GM12801 (cell line): ENCODE measurements around the gene SFTPB.

Source experiments
- TF ChIP-seq, protein P1 (sequence below): IDR thresholded peaks from one replicate; pipeline ENCODE4 v1.5.1; 2011; ENCODE audit warnings: control low read depth; ENCODE audit not compliant: insufficient read length; ENCODE audit errors: extremely low read depth

The SFTPB gene

DNA sequence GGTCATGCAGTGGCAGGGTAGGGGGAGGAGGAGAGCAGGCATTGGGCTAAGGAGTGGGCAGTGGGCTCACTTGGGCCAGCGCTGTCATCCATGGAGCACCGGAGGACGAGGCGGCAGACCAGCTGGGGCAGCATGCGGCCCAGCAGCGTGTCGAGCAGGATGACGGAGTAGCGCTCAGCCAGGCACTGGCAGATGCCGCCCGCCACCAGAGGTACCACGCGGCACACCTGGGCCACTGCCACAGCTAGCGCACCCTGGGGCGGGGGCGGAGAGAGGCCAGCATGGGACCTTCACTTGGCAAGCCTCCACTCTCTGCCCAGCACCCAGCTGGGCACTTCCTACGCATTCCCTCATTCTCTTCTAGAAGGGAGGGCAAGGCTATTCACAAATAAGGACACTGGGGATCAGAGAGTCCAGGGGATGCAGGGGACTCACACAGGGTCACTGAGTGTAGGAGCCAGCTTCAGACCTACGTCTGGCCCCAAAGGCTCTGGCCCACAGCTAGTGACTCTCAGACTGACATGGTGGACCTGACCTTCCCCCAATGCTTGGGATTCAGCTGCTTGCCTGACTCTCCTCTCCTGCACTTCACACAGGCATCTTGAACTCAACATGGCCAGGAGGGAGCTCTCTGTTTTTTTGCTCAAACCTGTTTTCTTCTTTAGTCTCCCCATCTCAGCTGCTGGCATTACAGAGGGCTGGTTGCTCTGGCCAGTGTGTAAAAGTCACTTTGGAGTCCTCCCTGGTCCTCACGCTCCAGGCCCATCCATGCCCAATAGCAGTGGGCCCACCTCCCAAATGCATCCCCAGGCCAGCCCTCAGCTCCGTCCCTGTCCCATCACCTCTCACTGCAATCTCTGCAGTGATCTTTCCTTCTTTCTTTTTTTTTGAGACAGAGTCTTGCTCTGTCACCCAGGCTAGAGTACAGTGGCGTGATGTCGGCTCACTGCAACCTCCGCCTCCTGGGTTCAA lies 4.1 kb downstream of the SFTPB start:
- TF ChIP-seq, protein P1, sequence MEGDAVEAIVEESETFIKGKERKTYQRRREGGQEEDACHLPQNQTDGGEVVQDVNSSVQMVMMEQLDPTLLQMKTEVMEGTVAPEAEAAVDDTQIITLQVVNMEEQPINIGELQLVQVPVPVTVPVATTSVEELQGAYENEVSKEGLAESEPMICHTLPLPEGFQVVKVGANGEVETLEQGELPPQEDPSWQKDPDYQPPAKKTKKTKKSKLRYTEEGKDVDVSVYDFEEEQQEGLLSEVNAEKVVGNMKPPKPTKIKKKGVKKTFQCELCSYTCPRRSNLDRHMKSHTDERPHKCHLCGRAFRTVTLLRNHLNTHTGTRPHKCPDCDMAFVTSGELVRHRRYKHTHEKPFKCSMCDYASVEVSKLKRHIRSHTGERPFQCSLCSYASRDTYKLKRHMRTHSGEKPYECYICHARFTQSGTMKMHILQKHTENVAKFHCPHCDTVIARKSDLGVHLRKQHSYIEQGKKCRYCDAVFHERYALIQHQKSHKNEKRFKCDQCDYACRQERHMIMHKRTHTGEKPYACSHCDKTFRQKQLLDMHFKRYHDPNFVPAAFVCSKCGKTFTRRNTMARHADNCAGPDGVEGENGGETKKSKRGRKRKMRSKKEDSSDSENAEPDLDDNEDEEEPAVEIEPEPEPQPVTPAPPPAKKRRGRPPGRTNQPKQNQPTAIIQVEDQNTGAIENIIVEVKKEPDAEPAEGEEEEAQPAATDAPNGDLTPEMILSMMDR, result no peak

DNA sequence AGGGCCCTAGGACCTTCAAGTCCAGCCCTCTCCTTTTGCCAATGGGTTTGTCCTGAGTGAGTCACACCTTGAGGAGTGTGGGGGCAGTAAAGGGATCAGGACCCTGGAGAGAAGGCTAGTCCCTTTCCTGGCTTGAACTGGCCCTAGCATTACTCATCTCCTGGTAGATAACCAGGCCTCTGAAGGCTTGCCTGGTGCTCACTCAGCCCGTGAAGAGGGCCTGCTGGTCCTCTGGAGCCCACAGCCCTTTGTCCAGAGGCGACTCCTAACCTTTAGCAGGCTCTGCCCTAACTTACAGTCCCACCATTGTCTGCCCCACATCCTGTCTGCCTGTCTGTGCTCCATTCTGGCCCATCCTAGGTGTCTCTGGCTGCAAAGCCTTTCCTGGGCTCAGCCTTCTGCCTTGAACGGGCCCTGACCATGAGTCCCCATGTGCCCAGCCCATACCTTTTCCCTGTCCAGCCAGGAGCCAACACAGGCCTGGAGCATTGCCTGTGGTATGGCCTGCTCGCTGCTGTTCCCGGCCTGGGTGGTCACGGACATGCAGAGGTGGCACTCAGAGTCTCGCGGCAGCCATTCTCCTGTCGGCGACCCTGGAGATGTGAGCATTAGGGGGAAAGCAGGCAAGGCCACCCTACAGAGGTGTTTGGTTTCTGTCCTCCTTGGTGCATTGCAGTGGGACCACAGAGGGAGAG lies 5.0 kb downstream of the SFTPB start:
- TF ChIP-seq, protein P1, result no peak

DNA sequence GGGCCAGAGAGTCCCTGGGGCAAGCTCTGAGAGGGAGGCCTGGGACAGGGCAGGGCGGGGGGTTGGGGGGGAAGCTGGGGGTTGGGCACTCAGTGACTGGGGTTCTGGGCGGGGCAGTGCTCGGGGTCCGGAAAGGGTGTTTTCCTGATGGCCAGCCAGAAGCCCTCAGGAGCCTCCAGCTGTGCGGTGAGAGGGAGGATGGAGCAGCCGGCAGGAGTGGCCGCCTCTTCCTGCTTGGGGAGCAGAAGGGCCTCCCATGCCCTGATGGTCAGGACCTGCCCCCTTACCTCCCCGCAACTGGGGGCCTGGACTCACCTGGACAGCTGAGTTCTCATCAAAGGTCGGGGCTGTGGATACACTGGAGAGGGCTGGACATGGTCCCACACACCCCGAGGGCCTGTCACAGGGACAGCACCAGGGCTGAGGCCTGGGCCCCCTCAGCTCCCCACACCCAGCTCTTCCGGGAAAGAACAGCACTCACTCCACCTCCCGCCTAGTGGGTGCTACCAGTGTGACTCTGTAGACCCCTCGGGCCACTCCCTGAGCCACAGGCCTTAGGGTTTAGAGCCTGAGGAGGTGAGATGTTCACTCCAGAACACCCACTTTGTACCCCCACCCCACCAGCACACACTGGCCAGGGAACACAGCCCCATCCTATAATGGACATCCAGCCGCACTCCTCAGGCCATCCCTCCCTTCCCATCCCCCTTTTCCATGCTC lies 6.7 kb downstream of the SFTPB start:
- TF ChIP-seq, protein P1, result no peak

DNA sequence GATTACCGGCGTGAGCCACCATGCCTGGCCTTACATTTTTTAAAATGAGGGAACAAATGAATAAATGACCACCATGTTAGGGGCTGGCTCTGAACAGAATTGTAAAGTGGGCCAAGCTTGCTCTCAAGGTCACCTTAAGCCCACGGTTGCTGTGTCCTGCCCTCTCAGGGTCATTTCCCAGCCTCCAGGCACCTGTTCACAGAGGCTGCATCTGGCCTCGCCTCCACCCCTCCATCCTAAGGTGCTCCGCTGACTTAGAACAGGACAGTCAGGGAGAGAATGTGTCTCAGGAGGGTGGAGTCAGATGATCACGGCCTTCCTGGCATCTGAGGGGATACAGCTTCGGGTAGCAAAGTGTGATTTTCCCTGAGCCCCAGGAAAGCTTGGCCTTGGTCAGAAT lies 7.3 kb downstream of the SFTPB start:
- TF ChIP-seq, protein P1, result no peak

DNA sequence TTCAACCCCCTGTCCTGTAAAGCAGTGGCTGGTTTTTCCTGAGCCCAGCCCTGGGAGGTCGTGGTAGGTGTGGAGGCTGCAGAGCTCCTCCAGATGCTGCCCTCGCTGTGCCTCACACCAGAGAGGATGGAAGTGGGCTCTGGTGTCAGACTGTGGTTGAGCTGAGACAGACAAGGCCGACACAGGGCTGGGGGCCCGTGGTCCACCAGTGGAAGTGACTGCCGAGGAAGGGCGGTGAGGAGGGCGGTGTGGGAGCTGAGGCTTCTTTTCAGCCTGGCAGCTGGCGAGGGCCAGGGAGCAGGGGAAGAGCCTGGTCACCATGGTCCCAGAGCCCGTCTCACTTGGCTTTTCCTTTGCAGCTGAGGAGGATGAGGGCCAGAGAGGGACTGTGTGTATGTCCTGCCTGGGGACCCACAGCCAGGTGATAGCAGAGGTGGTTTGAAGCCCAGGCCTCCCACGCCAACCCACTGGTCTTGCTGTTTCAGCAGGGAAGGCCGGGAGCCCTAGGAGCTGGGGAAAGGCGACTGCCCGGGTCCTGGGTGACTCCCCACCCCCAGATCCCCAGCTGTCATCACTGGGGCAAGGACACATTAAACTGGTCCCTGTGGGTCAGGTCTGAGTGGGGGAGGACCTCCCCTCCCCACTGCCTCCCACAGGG lies 8.5 kb downstream of the SFTPB start:
- TF ChIP-seq, protein P1, result no peak

DNA sequence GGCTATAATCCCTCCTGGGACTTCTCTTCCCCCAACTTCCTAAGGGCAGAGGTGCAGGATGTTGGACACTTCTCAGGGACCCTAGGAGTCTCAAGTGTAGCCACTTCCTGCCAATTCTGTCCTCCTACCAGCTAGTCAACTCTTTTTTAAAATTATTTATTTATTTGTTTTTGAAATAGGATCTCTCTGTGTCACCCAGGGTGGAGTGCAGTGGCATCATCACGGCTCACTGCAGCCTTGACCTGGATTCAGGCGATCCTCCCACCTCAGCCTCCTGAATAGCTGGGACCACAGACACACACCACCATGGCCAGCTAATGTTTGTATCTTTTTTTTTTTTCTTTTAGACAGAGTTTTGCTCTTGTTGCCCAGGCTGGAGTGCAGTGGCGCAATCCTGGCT lies 11.5 kb downstream of the SFTPB start:
- TF ChIP-seq, protein P1, result no peak

DNA sequence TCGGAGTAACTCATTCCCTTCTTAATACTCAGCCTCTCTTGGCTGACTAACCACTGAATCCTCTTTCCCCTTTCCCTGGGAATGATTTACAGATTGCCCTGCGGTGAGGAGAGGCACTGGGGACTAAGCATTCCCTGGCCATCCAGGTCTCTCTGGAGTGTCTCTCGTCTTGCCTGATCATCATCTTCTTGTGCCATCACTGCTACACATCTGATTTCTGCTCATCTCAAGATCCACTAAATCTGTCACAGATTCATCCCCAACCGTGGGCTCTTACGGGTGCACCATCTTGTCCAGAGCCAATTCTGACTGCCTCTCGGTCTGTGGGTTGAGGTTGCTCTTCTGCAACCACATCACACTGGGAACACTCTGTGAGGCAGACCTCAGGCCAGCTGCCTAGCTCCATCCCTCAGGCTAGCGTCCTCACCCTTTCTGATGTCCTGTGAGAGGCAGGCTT lies 12.0 kb downstream of the SFTPB start:
- TF ChIP-seq, protein P1, result no peak
